NCI-H146 treated with DMSO at 0.1 percent for 48 hours (cell line): ENCODE measurements around the gene OSBPL1A.

Experiments
- DNase-seq: peaks from one replicate; lab custom pipeline; 2025; ENCODE audit not compliant: unreplicated experiment; lab: John Stamatoyannopoulos, UW

OSBPL1A gene

GRCh38 chr18:24230766-24231165 lies 166.9 kb downstream of the OSBPL1A start:
- DNase-seq: no peak

- no peak for DNase-seq
Observed at GRCh38 chr18:24228667-24229041, 169.0 kb downstream of the OSBPL1A start.

- no peak for DNase-seq
Observed at GRCh38 chr18:24227977-24228666, 169.5 kb downstream of the OSBPL1A start.

- DNase-seq: no peak
Observed at GRCh38 chr18:24220318-24220688, 177.3 kb downstream of the OSBPL1A start.

- peak; percentile 56 for DNase-seq
Observed at GRCh38 chr18:24219561-24220317, 177.9 kb downstream of the OSBPL1A start.

- peak; percentile 70 for DNase-seq
Observed at GRCh38 chr18:24214913-24215312, 182.7 kb downstream of the OSBPL1A start.

- no peak for DNase-seq
Observed at GRCh38 chr18:24214144-24214543, 183.5 kb downstream of the OSBPL1A start.

- DNase-seq: no peak
Observed at GRCh38 chr18:24212939-24213338, 184.7 kb downstream of the OSBPL1A start.

- no peak for DNase-seq
Observed at GRCh38 chr18:24209558-24209957, 188.1 kb downstream of the OSBPL1A start.

GRCh38 chr18:24208270-24209035 lies 189.2 kb downstream of the OSBPL1A start:
- DNase-seq: no peak

- DNase-seq: no peak
Observed at GRCh38 chr18:24204904-24205303, 192.7 kb downstream of the OSBPL1A start.

- peak; percentile 34 for DNase-seq
Observed at GRCh38 chr18:24201699-24202687, 195.6 kb downstream of the OSBPL1A start.

- DNase-seq: no peak
Observed at GRCh38 chr18:24200494-24201290, 196.9 kb downstream of the OSBPL1A start.

- DNase-seq: no peak
Observed at GRCh38 chr18:24199372-24199962, 198.2 kb downstream of the OSBPL1A start.

GRCh38 chr18:24198461-24198860 lies 199.2 kb downstream of the OSBPL1A start:
- DNase-seq: no peak

- no peak for DNase-seq
Observed at GRCh38 chr18:24197412-24197811, 200.2 kb downstream of the OSBPL1A start.

- no peak for DNase-seq
Observed at GRCh38 chr18:24196764-24197163, 200.9 kb downstream of the OSBPL1A start.

- DNase-seq: no peak
Observed at GRCh38 chr18:24195296-24196053, 202.1 kb downstream of the OSBPL1A start.

- no peak for DNase-seq
Observed at GRCh38 chr18:24190590-24190989, 207.0 kb downstream of the OSBPL1A start.
